SKM-1 (cell line): ENCODE data around the gene MED12L.
"Not testable (repeated sequence)": the region's sequence is repeated elsewhere in the genome, so short reads cannot be mapped to it uniquely, and the experiment has no call there.

ENCODE experiments used
- DNase-seq: peaks from one replicate; lab custom pipeline; 2025; ENCODE audit not compliant: unreplicated experiment; lab: John Stamatoyannopoulos, UW

MED12L gene

GRCh38 chr3:151210676-151211381 is 125.4 kb downstream of the MED12L start:
- DNase-seq, result no peak

GRCh38 chr3:151213151-151213550 is 127.7 kb downstream of the MED12L start:
- DNase-seq, result no peak

- DNase-seq, result no peak
Measured at GRCh38 chr3:151213881-151214280, 128.4 kb downstream of the MED12L start.

- no peak for DNase-seq
Measured at GRCh38 chr3:151214459-151214858, 129.0 kb downstream of the MED12L start.

- DNase-seq, result no peak
Measured at GRCh38 chr3:151216641-151217607, 131.5 kb downstream of the MED12L start.

- DNase-seq, result no peak
Measured at GRCh38 chr3:151218136-151218535, 132.7 kb downstream of the MED12L start.

- no peak for DNase-seq
Measured at GRCh38 chr3:151219056-151219455, 133.6 kb downstream of the MED12L start.

- DNase-seq, result no peak
Measured at GRCh38 chr3:151224268-151224866, 138.9 kb downstream of the MED12L start.

- DNase-seq, result no peak
Measured at GRCh38 chr3:151225040-151225975, 139.8 kb downstream of the MED12L start.

GRCh38 chr3:151226088-151226563 is 140.7 kb downstream of the MED12L start:
- DNase-seq, result no peak

GRCh38 chr3:151226825-151227224 is 141.4 kb downstream of the MED12L start:
- DNase-seq, result no peak

GRCh38 chr3:151227266-151227806 is 141.9 kb downstream of the MED12L start:
- no peak for DNase-seq

GRCh38 chr3:151227807-151228665 is 142.6 kb downstream of the MED12L start:
- peak; percentile 64 for DNase-seq

GRCh38 chr3:151228666-151229040 is 143.2 kb downstream of the MED12L start:
- DNase-seq, result no peak

GRCh38 chr3:151230646-151231045 is 145.2 kb downstream of the MED12L start:
- peak; percentile 59 for DNase-seq

GRCh38 chr3:151232403-151232802 is 146.9 kb downstream of the MED12L start:
- not testable (repeated sequence) for DNase-seq

- no peak for DNase-seq
Measured at GRCh38 chr3:151232991-151233390, 147.5 kb downstream of the MED12L start.

GRCh38 chr3:151234825-151235224 is 149.4 kb downstream of the MED12L start:
- DNase-seq, result no peak

- no peak for DNase-seq
Measured at GRCh38 chr3:151236316-151236715, 150.9 kb downstream of the MED12L start.
